Superior temporal gyrus (tissue), 1 donor: ENCODE data around the gene LTB4R2.

Experiments used
- DNase-seq: peaks from one replicate; pipeline ENCODE4 v3.0.0-alpha.2; 2016; ENCODE audit errors: extremely low spot score

The LTB4R2 gene

DNA sequence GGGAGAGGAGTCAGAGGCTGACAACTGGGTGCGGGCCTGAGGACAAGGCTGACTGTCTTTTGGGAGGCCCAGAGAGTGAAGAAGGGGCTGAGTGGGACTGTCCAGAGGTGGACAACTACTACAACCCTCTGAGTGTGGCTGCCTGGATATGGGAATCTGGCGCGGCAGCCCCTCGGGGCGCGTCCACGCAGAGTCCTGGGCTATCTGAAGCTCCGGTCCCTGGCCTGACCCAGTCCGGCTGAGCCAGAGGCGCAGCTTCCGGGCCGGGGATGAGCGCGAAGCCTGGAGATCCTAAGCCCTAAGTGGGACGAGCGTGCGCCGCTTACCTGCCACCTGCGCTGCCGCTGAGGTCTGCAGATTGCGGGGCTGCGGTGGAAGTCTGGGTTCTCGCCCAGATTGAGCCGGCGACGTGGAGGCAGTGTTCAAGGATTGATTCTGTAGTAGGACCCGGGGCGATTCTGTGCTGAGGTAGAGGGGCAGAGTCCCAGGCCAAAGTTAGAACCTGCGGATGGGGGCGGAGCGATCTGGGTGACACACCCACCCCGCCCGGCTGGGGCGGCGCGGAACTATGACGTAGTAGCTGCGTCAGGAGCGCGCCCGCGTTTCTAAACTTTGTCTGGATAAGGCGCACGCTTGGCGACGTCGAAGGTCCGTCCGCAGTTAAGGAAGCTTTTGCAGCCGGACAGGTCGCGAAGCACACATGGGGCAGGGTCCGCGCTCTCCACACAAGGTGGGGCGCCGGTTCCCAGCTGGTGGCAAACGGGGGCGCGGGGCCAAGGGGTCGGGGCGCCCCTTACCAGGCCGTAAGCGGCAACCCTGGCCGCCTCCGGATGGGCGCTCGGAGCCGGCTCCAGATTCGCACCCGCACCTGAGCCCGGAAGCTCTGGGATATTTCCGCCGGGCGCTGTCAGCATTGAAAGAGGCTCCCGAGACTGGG lies 10.4 kb upstream of the LTB4R2 start, which contains the start of the genes DHRS1 and NOP9:
Gene DHRS1 (minus strand): TSS at position 526 of the 937 bp plus-strand sequence. CDS start 674 bp downstream, outside the sequence.
Gene NOP9 (plus strand): TSS at position 596 of the 937 bp plus-strand sequence. CDS start 105 bp downstream, at position 701.
- DNase-seq = peak; percentile 93

DNA sequence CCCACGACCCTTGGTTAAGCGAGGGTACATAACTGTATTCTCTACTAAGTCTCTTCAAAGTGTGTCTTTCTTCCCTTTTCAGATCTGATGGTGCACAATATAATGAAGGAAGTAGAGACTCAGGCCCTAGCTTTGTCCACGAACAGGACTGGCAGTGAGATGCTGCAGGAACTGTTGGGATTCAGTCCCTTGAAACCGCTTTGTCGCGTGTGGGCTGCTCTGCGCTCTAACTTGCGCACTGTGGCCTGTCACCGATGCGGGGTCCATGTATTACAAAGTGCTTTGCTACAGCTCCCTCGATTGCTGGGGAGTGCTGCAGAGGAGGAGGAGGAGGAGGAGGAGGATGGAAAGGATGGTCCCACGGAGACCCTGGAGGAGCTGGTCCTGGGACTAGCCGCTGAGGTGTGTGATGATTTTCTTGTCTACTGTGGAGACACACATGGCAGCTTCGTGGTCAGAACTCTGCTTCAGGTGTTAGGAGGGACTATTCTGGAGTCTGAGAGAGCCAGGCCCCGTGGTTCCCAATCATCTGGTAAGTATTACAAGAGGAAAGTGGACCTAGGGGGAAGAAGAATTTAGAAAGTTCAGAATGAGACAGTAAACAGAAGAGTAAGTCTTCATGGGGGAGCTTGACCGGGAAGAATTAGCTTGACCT lies 9.5 kb upstream of the LTB4R2 start:
- no peak for DNase-seq

DNA sequence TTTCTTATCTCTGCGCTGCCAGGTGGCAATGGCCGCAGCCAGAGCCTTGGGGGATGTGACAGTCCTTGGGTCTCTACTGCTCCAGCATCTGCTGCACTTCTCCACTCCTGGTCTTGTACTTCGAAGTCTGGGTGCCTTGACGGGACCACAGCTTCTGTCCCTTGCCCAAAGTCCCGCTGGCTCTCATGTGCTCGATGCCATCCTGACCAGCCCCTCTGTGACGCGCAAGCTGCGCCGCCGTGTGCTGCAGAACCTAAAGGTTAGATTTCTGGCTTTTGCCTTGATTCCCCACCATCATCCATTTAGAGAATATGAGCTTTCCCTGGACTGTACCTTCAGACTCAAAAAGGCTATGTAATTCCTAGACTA lies 5.9 kb upstream of the LTB4R2 start:
- DNase-seq = no peak

DNA sequence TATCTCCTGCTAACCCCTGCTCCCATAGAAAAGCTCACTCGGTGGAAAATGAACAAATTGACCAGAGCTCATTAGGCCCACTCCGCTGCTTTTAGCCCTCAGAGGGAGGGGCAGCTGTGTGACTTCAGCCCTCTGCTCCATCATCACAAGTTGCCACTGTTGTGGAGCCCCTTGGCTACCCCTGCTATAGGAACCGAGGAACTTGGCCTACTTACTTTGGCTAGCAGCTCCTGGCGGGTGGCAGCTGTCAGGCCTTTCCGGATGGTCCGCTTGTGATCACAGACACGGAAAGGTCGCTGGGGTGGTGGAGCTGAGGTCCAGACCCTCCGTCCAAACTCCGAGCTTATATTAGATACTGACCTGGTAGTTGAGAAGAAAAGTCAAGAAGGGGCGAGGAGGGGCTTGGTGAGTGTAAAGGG lies 2.8 kb upstream of the LTB4R2 start:
- no peak for DNase-seq

DNA sequence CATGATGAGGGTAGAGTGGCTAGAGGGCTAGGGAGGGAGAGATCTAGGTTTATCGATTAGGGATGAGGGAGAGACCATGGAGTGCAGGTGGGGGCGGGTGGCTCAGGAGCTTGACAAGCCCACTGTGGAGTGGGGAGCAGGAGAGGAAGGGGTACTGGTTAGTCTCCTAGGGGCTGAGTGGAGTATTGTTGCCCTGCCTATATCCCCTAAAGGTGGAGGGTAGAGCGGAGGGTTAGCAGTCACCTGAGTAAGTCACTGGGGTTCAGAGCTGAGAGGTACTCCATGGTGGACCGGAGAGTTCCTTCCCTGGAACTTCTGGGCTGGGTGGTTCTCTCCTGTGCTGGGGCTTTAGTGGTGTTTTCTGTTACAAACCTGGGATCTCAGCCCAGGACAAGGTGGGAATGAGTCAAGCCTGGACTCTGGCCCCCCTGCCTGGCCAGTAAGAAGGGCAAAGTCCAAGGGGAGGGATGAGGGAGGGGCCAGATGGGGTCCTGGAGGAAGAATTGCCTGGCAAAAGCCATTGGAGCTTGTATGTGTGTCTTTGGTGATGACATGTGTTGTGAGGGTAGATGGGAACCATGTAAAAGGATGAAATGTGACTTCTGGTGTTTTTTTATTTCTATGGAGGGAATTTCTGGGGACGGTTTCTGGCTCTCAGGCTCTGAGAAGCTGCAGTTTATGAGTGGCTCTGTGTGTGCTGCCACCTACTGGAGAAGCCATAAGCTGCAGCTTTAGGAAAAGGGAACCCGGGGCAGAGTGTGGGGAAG lies 2.2 kb upstream of the LTB4R2 start, which contains the start of gene CIDEB:
Gene CIDEB (minus strand): TSS at position 403 of the 767 bp plus-strand sequence. CDS start 119 bp downstream, at position 284.
- peak; percentile 75 for DNase-seq

DNA sequence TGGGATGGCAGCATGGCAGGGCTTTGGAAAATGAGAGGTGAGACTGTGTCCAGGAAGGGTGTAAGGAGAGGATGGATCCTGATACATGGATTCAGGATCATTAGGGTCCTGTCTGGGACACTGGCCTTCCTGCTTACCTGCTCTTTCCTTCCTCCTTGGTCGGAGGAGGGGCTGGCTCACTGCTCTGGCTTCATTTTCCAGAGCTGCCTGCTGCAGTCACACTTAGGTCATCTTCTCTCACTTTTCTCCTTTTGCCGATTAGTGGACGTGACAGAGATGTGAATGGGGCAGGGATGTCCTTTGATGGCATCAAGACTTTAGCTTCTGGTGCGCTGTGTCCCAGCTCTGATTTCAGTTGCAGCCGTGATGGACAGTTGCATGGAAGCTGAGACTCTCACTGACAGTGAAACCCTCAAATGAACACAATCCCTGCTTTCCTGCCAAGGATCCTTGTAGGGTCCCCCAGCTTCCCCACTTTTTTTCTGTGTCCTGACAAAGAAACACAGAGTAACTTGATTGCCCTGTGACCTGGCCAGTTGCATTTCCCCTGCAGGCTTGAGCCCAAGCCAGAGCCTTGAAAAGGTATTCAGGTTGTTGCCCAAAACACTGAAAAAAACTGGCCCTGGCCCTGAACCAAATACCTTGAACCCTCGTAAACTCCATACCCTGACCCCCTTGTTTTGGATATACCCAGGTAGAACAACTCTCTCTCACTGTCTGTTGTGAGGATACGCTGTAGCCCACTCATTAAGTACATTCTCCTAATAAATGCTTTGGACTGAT lies 1.4 kb upstream of the LTB4R2 start:
- DNase-seq = no peak

DNA sequence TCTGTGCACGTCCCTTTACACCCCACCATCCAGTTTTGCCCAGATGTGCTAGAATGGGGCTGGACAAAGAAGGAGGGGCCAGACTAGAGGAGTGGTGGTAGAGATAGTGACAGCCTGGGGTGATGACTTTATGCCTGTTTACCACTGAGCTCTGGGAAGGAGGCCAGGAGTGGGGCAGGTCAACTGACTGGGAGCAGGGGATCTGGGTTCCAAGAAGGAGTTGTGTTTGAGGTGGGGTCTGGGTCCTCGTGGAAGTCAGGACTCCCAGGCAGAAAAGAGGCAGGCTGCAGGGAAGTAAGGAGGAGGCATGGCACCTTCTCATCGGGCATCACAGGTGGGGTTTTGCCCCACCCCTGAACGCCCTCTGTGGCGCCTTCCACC lies 315 bp downstream of the LTB4R2 start:
- DNase-seq = no peak

DNA sequence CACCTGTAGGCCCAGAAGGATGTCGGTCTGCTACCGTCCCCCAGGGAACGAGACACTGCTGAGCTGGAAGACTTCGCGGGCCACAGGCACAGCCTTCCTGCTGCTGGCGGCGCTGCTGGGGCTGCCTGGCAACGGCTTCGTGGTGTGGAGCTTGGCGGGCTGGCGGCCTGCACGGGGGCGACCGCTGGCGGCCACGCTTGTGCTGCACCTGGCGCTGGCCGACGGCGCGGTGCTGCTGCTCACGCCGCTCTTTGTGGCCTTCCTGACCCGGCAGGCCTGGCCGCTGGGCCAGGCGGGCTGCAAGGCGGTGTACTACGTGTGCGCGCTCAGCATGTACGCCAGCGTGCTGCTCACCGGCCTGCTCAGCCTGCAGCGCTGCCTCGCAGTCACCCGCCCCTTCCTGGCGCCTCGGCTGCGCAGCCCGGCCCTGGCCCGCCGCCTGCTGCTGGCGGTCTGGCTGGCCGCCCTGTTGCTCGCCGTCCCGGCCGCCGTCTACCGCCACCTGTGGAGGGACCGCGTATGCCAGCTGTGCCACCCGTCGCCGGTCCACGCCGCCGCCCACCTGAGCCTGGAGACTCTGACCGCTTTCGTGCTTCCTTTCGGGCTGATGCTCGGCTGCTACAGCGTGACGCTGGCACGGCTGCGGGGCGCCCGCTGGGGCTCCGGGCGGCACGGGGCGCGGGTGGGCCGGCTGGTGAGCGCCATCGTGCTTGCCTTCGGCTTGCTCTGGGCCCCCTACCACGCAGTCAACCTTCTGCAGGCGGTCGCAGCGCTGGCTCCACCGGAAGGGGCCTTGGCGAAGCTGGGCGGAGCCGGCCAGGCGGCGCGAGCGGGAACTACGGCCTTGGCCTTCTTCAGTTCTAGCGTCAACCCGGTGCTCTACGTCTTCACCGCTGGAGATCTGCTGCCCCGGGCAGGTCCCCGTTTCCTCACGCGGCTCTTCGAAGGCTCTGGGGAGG lies 985 bp downstream of the LTB4R2 start, which contains the start of gene LTB4R:
Gene LTB4R (plus strand): TSS at position 857 of the 959 bp plus-strand sequence. CDS start 4,150 bp downstream, outside the sequence.
- peak; percentile 44 for DNase-seq

DNA sequence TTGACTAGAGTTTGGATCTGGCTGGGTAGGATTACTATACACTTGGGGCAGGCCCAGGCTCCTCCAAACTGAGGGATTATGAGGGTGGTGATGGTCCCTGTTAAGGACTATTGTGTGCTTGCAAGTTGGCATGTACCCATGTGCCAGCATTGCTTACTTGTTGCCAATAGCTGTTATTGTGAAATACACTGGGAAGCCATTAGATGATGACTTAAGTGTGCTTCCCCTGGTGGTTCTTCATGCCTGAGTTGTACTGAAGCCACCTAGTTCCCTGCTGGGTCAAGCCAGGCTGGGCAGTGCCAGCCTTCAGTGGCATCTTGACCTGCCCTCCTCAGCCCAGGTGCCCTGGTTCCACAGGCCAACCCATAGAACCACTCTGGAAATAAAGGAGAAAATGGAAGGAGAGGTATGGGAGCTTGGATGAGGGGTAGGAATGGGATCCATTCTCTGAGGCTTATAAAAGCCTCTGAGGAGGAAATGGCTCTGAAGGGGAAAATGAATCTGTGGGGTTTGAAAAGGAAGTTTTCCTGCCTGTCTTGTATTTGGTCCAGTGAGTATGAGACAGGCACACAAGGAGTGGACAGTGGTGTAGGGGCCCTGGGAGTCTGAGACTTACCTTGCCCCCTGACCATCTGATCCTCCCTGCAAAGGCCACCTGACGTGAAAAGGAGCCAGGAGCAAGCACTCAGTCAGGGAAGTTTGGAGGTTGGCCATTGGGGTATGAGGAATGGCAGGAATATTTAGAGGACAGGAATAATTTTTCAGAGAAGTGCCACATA lies 2.1 kb downstream of the LTB4R2 start:
- DNase-seq = no peak

DNA sequence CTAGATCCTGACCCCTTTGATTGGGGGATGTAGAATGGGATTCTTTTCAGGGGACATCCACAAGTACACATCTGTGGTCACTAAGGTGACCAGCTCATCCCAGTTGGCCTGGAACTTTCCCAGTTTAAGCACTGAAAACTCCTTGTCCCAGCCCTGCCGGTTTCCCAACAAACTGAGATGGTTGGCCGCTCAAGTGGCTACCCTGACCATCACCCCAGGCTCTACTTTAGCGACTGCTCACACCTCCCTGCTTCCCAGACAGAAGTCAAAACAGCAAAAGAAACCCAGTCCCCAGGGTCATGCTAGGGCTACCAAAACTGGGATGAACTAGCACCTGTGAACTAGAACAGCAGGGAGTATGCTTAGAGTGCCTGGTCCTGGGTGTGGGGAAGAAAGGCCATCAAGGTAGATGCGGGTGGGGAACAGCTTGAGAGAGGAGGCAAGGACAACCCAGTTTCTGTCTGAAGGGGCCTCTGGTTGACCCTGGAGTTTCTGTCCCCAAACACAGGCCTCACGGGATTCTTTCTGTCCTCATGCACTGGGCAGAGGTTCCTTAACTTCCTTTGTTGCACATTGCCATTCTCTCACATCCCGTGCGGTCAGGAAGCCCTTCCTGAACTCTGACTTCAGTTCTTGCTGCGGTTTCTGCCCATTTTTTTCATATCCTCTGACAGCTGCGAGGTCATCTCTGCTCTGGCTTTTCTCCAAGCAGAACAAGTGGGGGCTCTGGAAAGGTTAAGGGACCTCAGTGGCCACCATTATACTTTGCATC lies 3.0 kb downstream of the LTB4R2 start:
- DNase-seq = no peak

DNA sequence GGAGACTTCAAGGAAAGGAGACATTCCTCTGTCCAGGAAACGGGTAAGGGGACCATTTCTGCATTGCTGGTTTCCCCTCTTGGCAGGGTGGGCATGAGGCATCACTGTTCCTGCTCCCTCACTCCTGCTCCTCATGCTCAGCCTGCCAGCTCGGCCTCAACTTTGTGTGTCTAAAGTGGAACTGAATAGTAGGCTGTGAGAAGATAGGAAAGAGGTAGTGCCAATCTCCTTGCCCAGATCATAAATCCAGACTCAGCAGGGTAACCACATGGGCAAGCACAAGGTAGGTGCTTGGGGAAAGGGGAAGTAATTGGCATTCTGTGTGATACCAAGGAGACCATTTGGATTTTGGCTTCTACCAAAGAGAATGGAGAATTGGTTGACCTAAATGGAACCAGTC lies 4.0 kb downstream of the LTB4R2 start:
- no peak for DNase-seq

DNA sequence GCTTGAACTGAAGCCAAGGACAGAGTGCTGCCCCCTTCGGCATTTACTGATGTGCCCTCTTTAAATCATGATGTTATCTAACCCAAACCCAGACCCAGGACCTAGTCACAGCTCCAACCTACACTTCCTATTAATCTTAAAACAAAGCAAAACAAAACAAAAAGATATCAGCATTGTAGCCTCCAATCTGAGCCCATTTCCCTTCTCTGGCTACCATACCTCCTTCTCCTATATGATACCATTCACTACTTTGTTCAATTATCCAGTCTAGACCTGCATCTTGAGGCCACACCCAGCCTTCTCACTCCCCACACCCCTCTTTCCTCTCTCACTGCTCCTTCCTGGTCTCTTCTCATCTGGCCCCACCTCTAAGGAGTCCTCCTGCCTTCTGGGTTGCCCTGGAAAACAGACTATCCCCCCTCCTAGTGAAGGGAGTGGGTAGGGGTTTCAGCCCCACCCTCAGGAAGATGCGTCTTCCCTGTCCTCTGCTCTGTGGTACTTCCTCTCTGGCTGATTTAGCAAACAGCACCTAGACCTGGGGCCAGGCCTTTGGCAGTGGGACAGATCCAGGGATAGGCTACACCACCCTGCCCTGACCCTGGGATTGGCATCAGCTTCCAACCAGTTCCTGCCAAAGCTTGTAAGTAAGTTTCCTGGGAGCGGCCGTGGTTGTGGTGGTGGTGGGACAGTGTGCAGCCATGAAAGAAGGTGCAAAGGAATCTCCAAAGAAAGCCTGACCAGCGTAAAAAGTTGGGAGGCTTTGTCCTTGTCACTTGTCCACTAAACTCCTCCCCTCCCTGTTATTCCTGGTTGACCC lies 4.6 kb downstream of the LTB4R2 start:
- DNase-seq = no peak

DNA sequence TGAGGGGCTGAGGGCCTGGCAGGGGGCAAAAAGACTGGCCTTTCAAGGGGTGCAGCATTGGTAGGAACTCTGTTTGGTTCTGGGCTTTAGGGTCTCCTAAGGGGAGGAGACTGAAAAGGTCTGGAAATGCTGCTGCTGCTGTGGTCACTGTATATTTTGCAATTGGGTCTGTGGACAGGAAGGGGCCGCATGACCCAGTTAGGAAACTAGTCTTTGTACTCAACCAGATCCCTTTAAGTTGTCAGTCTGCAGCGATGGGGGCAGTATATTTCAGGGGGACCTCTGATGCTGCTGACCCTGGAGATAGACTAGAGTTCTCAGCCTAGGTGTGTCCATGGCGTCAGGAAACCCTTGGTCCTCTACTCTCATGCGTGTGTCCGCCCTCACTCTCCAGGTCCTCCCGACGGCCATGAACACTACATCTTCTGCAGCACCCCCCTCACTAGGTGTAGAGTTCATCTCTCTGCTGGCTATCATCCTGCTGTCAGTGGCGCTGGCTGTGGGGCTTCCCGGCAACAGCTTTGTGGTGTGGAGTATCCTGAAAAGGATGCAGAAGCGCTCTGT lies 5.4 kb downstream of the LTB4R2 start:
- no peak for DNase-seq

DNA sequence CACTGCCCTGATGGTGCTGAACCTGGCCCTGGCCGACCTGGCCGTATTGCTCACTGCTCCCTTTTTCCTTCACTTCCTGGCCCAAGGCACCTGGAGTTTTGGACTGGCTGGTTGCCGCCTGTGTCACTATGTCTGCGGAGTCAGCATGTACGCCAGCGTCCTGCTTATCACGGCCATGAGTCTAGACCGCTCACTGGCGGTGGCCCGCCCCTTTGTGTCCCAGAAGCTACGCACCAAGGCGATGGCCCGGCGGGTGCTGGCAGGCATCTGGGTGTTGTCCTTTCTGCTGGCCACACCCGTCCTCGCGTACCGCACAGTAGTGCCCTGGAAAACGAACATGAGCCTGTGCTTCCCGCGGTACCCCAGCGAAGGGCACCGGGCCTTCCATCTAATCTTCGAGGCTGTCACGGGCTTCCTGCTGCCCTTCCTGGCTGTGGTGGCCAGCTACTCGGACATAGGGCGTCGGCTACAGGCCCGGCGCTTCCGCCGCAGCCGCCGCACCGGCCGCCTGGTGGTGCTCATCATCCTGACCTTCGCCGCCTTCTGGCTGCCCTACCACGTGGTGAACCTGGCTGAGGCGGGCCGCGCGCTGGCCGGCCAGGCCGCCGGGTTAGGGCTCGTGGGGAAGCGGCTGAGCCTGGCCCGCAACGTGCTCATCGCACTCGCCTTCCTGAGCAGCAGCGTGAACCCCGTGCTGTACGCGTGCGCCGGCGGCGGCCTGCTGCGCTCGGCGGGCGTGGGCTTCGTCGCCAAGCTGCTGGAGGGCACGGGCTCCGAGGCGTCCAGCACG lies 6.1 kb downstream of the LTB4R2 start:
- no peak for DNase-seq

DNA sequence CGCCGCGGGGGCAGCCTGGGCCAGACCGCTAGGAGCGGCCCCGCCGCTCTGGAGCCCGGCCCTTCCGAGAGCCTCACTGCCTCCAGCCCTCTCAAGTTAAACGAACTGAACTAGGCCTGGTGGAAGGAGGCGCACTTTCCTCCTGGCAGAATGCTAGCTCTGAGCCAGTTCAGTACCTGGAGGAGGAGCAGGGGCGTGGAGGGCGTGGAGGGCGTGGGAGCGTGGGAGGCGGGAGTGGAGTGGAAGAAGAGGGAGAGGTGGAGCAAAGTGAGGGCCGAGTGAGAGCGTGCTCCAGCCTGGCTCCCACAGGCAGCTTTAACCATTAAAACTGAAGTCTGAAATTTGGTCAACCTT lies 6.6 kb downstream of the LTB4R2 start:
- no peak for DNase-seq
